Kidney (tissue), 14 donors: Measurements from ENCODE around the gene OR8J3. TPM values are rescaled to one million over a fixed set of nuclear protein-coding genes. Genes with fewer than 3 reads are reported as not detected.

Experiments used
- DNase-seq, 5 donors: peaks; one replicate each; pipeline ENCODE4 v3.0.0-alpha.2; 2013 to 2020
- FAIRE-seq: peaks from 2 replicates; lab custom pipeline; 2012; peaks lifted over from hg19 to GRCh38; lab: Jason Lieb, UNC
- H3K27ac ChIP-seq, 2 donors: one replicate each; pipeline ENCODE4 v1.7.0; 2013; ENCODE audit warnings: low read depth in 2 of 2, low read length in 2 of 2, inconsistent platforms in 1 of 2
- H3K27me3 ChIP-seq: one replicate; pipeline ENCODE4 v1.7.1; 2013; ENCODE audit warnings: low read length, inconsistent platforms; ENCODE audit not compliant: control insufficient read depth, insufficient read depth
- H3K36me3 ChIP-seq, 3 donors: one replicate each; pipeline versions ENCODE4 v1.7.0 to v1.7.1; 2013; ENCODE audit warnings: low read length in 3 of 3, control low read depth in 1 of 3, inconsistent platforms in 1 of 3; ENCODE audit not compliant: insufficient read depth in 3 of 3, control insufficient read depth in 2 of 3
- H3K4me1 ChIP-seq, 3 donors: one replicate each; pipeline versions ENCODE4 v1.7.0 to v1.7.1; 2013; ENCODE audit warnings: low read length in 3 of 3, inconsistent platforms in 1 of 3, low read depth in 1 of 3; ENCODE audit not compliant: control insufficient read depth in 2 of 3, insufficient read depth in 2 of 3
- H3K4me3 ChIP-seq, 3 donors: one replicate each; pipeline versions ENCODE4 v1.7.0 to v1.8.1; 2013; ENCODE audit warnings: low read length in 3 of 3, control low read depth in 1 of 3, inconsistent platforms in 1 of 3
- H3K9ac ChIP-seq, 3 donors: one replicate each; pipeline versions ENCODE4 v1.7.0 to v1.7.1; 2013; ENCODE audit warnings: low read length in 3 of 3, control low read depth in 1 of 3, inconsistent platforms in 1 of 3
- H3K9me3 ChIP-seq, 3 donors: one replicate each; pipeline versions ENCODE4 v1.7.0 to v1.7.1; 2013; ENCODE audit warnings: low read length in 3 of 3, control low read depth in 1 of 3, inconsistent platforms in 1 of 3; ENCODE audit not compliant: control insufficient read depth in 2 of 3, insufficient read depth in 1 of 3
- CTCF ChIP-seq: IDR thresholded peaks from 3 replicates; pipeline ENCODE4 v1.5.1; 2012; ENCODE audit warnings: mild to moderate bottlenecking, moderate library complexity, borderline replicate concordance; ENCODE audit not compliant: insufficient read depth; ENCODE audit errors: extremely low read depth
- intact Hi-C: fragments of 100-400 bp; cut with DNase I; formaldehyde crosslinking; loops from one replicate; pipeline ENCODE4 v1.11.1; 2022
- polyA plus RNA-seq: library from polyadenylated mRNA; stranded (reverse); fragments of 350-450 nt; fragmentation: Illumina TruSeq; extraction: RNeasy Lipid Tissue Mini Kit (QIAGEN cat#74804); gene quantifications from one replicate; pipeline ENCODE4 v1.2.3, GENCODE V29; 2014; ENCODE audit warnings: low read depth, low replicate concordance; ENCODE audit not compliant: insufficient read depth
- total RNA-seq: library from RNA; stranded (reverse); fragmentation: NEBNext Ultra II Directional; extraction: Animal tissue kit (Norgen Biotek cat#: 25700); gene quantifications from one replicate; pipeline ENCODE4 v1.2.1, GENCODE V29; 2021
- donor health status: control.
- donor health status: control.
- donor health status: control.
- donor health status: control.
- donor health status: control.
- donor health status: DM: yes; HTN: yes; CAD: no.
- donor health status: Normal renal cell carcinoma (clear cell type).

OR8J3 gene
- total and polyA plus RNA-seq, 2 donors from 2014 or later = not detected

- Histone ChIP-seq H3K4me3 (no peak within 1 kb of the TSS), H3K27me3 (no peaks in the 10 kb centered on the region), H3K4me1 (no peaks in the 10 kb centered on the region), H3K9ac (no peak within 1 kb of the TSS), H3K36me3 (no peaks in the 10 kb centered on the region), H3K27ac (no peak within 1 kb of the TSS), H3K9me3 (peaks cover 0 to 2% (median 0%) of the 10 kb centered on the region in 3 donors)
- intact Hi-C loops = no loop called here
- no peak for FAIRE-seq
- TF ChIP-seq CTCF = no peak
- DNase-seq = no peak
Measured at GRCh38 chr11:56176318-56176717, 36.3 kb upstream of the OR8J3 start, which contains the start of gene OR5J2. Gene OR5J2, plus strand, starts transcription at chr11:56176618. Its CDS starts 0 bp downstream, at chr11:56176618.

DNA sequence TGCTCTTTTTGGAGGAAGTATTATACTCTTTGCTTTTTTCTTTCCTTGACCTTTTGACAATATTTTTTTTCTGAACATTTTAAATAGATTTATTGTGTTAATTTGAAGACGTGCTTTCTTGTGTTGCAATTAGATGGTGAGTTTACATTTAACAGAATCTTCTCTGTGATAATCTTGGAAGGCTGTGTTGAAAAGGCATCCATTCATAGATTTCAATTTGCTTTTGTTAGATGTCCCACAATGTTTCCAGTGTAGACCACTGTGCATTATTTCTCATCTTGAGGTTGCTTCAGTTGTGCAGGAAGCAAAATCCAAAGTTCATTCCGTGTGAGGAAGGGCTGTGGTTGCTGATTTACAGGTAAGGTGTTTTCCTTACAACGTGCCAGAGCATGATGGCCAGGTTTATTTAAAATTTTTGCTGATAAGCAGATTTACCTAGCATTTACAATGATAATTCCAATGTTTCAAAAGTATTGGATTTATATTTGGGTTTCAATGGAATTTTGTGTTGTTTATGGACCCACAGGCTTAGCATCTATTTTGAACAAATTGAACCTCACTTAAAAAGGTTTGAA, 32.3 kb upstream of the OR8J3 start:
- peak in 1 of 5 donors; percentile 0 for DNase-seq
- no peak for TF ChIP-seq CTCF
- H3K9ac ChIP-seq = no peak overlapping the region
- no peaks in the 10 kb centered on the region for H3K27me3 ChIP-seq
- no peak for FAIRE-seq
- H3K27ac ChIP-seq = no peak overlapping the region
- intact Hi-C loops = no loop called here
- peaks cover 0 to 2% (median 0%) of the 10 kb centered on the region in 3 donors for H3K9me3 ChIP-seq
- no peaks in the 10 kb centered on the region for H3K36me3 ChIP-seq
- H3K4me3 ChIP-seq = no peak overlapping the region
- H3K4me1 ChIP-seq = no peaks in the 10 kb centered on the region

- DNase-seq (no peak), FAIRE-seq (no peak)
- H3K9me3 ChIP-seq = no peaks in the 10 kb centered on the region
- TF ChIP-seq CTCF = no peak
- intact Hi-C loops = no loop called here
- no peak overlapping the region for H3K4me3 ChIP-seq
- no peak overlapping the region for H3K9ac ChIP-seq
- H3K4me1 ChIP-seq = no peaks in the 10 kb centered on the region
- H3K36me3 ChIP-seq = no peaks in the 10 kb centered on the region
- no peaks in the 10 kb centered on the region for H3K27me3 ChIP-seq
- H3K27ac ChIP-seq = no peak overlapping the region
Measured at GRCh38 chr11:56163804-56164203, 23.8 kb upstream of the OR8J3 start.

- no peak within 1 kb of the TSS for H3K27ac ChIP-seq
- no peak within 1 kb of the TSS for H3K4me3 ChIP-seq
- no peaks in the 10 kb centered on the region for H3K27me3 ChIP-seq
- no peaks in the 10 kb centered on the region for H3K36me3 ChIP-seq
- DNase-seq (no peak), FAIRE-seq (no peak)
- H3K9ac ChIP-seq = no peak within 1 kb of the TSS
- no peaks in the 10 kb centered on the region for H3K4me1 ChIP-seq
- intact Hi-C loops = no loop called here
- H3K9me3 ChIP-seq = no peaks in the 10 kb centered on the region
- TF ChIP-seq CTCF = no peak
Measured at GRCh38 chr11:56160217-56160616, 20.2 kb upstream of the OR8J3 start, which contains the start of gene OR8K5. Gene OR8K5, minus strand, starts transcription at chr11:56160317. Its CDS starts 0 bp downstream, at chr11:56160317.
